ENCODE data around the gene WDR36. TPM values are rescaled to one million over a fixed set of nuclear protein-coding genes. Genes with fewer than 3 reads are reported as not detected.
A peak's percentile ranks its signal among the peaks of the same experiment; 100 is the strongest.

Gene WDR36
- 39.9 and 56.1 TPM in 2 replicates for polyA plus RNA-seq (2011; rRNA removed)
- polyA minus RNA-seq (2011; rRNA and poly(A)+ RNA removed): 74.0 and 93.7 TPM in 2 replicates

DNA sequence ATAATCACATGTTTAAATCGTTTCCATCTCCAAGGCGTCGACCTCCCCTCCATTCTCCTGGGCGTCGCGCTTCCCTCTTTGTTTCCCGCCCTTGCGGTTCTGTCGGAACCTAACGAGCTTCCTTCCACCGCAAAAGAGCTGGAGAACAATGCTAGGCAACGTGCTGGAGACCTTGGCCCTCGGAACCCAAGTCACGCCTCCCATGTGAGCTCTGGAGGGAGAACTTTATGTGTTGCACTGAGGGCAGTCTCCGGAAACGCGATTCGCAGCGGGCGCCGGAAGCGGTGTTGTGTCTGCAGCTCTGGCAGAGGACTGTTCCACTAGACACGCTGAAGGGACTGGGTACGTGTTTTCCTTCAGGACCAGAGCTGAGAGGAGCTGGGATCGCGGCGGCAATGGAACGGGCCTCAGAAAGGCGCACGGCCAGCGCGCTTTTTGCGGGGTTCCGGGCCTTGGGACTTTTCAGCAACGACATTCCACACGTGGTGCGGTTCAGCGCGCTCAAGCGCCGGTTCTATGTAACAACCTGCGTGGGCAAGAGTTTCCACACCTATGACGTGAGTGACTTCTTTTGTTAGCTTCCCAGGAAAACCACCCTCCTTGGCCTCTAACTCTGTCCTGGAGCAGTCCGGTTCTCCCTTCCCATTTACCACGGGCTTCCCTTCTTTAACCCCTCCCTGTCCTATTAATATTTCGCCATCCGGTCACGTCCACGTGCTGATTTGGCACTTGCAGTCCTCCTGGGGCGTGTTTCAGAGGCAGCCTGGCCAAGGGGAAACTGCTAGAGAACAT lies at the start of gene WDR36:
Gene WDR36 (plus strand): TSS at position 287 of the 792 bp plus-strand sequence. CDS start 109 bp downstream, at position 396.
- TF ChIP-seq, protein P1, sequence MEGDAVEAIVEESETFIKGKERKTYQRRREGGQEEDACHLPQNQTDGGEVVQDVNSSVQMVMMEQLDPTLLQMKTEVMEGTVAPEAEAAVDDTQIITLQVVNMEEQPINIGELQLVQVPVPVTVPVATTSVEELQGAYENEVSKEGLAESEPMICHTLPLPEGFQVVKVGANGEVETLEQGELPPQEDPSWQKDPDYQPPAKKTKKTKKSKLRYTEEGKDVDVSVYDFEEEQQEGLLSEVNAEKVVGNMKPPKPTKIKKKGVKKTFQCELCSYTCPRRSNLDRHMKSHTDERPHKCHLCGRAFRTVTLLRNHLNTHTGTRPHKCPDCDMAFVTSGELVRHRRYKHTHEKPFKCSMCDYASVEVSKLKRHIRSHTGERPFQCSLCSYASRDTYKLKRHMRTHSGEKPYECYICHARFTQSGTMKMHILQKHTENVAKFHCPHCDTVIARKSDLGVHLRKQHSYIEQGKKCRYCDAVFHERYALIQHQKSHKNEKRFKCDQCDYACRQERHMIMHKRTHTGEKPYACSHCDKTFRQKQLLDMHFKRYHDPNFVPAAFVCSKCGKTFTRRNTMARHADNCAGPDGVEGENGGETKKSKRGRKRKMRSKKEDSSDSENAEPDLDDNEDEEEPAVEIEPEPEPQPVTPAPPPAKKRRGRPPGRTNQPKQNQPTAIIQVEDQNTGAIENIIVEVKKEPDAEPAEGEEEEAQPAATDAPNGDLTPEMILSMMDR (IDR thresholded peaks at IDR 0.05; ENCODE audit: low read depth, low read length): no peak
- peak within 1 kb of the TSS; percentile 81 for H3K27ac ChIP-seq (ENCODE audit: low read depth, low read length)
- H3K27me3 ChIP-seq (ENCODE audit: control insufficient read depth, insufficient read depth, low read length): no peaks in the 10 kb centered on the region
- CTCF ChIA-PET: interaction anchor here (1.5 to 1.6 kb wide), 2 partner anchors 27 to 336 kb away, joined by 3 to 5 read pairs; no protein-coding TSS in a partner anchor
- DNase-seq (ENCODE audit: low read depth, low spot score): peak; percentile 83
- POLR2A ChIA-PET: no interaction called here
- peak within 1 kb of the TSS; percentile 86 for H3K4me3 ChIP-seq (ENCODE audit: low read depth, low read length)
- no peaks in the 10 kb centered on the region; the same call in 1 of the 2 replicates for H3K9me3 ChIP-seq (ENCODE audit: control insufficient read depth, insufficient read depth, low read length)

DNA sequence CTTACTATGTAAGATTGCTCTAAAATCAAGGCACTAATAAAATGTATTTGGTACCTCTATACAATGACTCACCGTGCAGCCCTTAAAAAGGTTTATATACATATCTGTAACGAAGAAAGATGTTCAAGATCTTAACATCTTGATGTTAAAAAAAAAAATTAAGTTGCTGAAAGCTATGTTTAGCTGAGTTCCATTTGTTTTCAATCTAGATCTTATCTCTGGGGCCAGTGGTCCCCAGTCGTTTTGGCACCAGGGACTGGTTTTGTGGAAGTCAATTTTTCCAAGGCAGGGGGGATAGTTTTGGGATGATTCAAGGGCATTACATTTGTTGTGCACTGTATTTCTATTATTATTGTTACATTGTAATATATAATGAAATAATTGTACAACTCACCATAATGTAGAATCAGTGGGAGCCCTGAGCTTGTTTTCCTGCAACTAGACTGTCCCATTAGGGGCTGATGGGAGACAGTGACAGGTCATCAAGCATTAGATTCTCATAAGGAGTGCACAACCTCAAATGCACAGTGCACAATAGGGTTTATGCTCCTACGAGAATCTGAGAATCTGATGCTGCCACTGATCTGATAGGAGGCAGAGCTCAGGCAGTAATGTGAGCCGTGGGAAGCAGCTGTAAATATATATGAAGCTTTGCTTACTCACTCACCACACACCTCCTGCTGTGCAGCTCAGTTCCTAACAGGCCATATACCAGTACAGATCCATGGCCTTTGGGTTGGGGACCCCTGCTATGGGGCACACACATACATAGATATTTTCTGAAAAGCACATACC lies 48.2 kb upstream of the WDR36 start:
- Histone ChIP-seq H3K9me3 (ENCODE audit: control insufficient read depth, insufficient read depth, low read length) (no peaks in the 10 kb centered on the region), H3K4me3 (ENCODE audit: low read depth, low read length) (no peak overlapping the region), H3K27ac (ENCODE audit: low read depth, low read length) (no peak overlapping the region), H3K27me3 (ENCODE audit: control insufficient read depth, insufficient read depth, low read length) (no peaks in the 10 kb centered on the region)
- TF ChIP-seq, protein P1 (IDR thresholded peaks at IDR 0.05; ENCODE audit: low read depth, low read length): peak; percentile 31; the same call in 1 of the 2 replicates
- DNase-seq (ENCODE audit: low read depth, low spot score): peak; percentile 67
- CTCF ChIA-PET: interaction anchor here (0.6 to 1.6 kb wide), 4 partner anchors 71 to 288 kb away, joined by 3 to 4 read pairs (median 4); no protein-coding TSS in a partner anchor
- POLR2A ChIA-PET: interaction anchor here (0.6 to 1.0 kb wide), 2 partner anchors 26 to 143 kb away, joined by 3 read pairs; no protein-coding TSS in a partner anchor

DNA sequence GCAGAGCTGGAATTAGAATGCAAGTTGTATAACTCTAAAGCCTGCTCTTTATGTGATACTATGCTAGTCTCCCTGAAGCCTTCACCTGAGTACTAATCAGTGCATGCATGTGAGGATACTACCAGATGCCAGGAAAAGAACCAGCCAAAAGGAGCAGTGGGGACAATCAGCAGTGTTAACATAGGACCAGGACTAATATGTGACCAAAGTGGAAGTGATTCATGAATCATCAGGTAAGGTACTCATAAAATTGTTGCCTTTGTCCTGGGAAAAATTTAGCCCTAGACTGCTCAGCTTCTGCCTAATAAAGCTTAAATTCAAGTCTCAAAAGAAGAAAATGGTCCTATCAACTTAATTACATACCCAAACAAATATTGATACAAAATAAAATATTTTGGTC lies 34.1 kb upstream of the WDR36 start:
- TF ChIP-seq, protein P1 (IDR thresholded peaks at IDR 0.05; ENCODE audit: low read depth, low read length): no peak
- ChIA-PET CTCF (no interaction called here), POLR2A (no interaction called here)

DNA sequence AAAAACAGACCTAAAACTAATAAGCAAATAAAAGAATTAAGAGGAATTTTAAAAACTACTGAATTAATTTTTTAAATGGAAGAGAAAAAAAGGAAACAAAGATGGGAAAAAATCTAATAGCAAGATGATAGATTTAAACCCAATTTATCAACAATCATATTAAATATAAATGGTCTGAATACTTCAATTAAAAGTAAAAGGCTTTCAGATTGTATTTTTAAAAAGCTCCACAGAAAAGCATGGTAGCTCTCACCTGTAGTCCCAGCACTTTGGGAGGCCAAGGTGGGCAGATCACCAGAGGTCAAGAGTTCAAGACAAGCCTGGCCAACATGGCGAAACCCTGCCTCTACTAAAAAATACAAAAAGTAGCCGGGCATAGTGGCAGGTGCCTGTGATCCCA lies 32.0 kb upstream of the WDR36 start:
- TF ChIP-seq, protein P1 (IDR thresholded peaks at IDR 0.05; ENCODE audit: low read depth, low read length): no peak

More for the DNA sequence above, 34.1 kb upstream of the WDR36 start:
- Histone ChIP-seq H3K27me3 (ENCODE audit: control insufficient read depth, insufficient read depth, low read length) (no peaks in the 10 kb centered on the region), H3K9me3 (ENCODE audit: control insufficient read depth, insufficient read depth, low read length) (no peaks in the 10 kb centered on the region), H3K27ac (ENCODE audit: low read depth, low read length) (no peak overlapping the region), H3K4me3 (ENCODE audit: low read depth, low read length) (no peak overlapping the region)
- DNase-seq (ENCODE audit: low read depth, low spot score): no peak

More for the DNA sequence above, 32.0 kb upstream of the WDR36 start:
- Histone ChIP-seq H3K27ac (ENCODE audit: low read depth, low read length) (no peak overlapping the region), H3K9me3 (ENCODE audit: control insufficient read depth, insufficient read depth, low read length) (no peaks in the 10 kb centered on the region), H3K4me3 (ENCODE audit: low read depth, low read length) (no peak overlapping the region), H3K27me3 (ENCODE audit: control insufficient read depth, insufficient read depth, low read length) (no peaks in the 10 kb centered on the region)
- no peak for DNase-seq (ENCODE audit: low read depth, low spot score)
- ChIA-PET POLR2A (no interaction called here), CTCF (interaction anchor here (1.0 kb wide), 1 partner anchor 15 kb away, joined by 6 read pairs; no protein-coding TSS in a partner anchor)

All from AG04450 (cell line).